NT2/D1 (cell line): ENCODE measurements around the gene SLC22A17.

Experiments used
- SUZ12 ChIP-seq: IDR thresholded peaks from 2 replicates; pipeline ENCODE4 v1.6.1; 2011; ENCODE audit not compliant: insufficient read length, insufficient read depth; ENCODE audit errors: extremely low read depth
- ZNF274 ChIP-seq: IDR thresholded peaks from 2 replicates; pipeline ENCODE4 v1.6.1; 2011; ENCODE audit warnings: mild to moderate bottlenecking, low read depth, low read length

GRCh38 chr14:23307146-23307530 lies 45.5 kb downstream of the SLC22A17 start:
- TF ChIP-seq ZNF274 = no peak
- no peak for TF ChIP-seq SUZ12
